ENCODE data around the gene NFRKB.
"Not testable (repeated sequence)": the region's sequence is repeated elsewhere in the genome, so short reads cannot be mapped to it uniquely, and the experiment has no call there.

The NFRKB gene

GRCh38 chr11:129855086-129855485 is 40.3 kb downstream of the NFRKB start:
- H3K4me3 ChIP-seq (ENCODE audit: low read length): no peak overlapping the region
- DNase-seq (ENCODE audit: low read depth): no peak
- no peak for TF ChIP-seq CTCF (conservative IDR thresholded peaks at IDR 0.05; ENCODE audit: low read length)

GRCh38 chr11:129854232-129854805 is 41.1 kb downstream of the NFRKB start:
- no peak for TF ChIP-seq CTCF (conservative IDR thresholded peaks at IDR 0.05; ENCODE audit: low read length)
- no peak overlapping the region for H3K4me3 ChIP-seq (ENCODE audit: low read length)
- DNase-seq (ENCODE audit: low read depth): no peak

- TF ChIP-seq CTCF (conservative IDR thresholded peaks at IDR 0.05; ENCODE audit: low read length): no peak
- no peak overlapping the region for H3K4me3 ChIP-seq (ENCODE audit: low read length)
- no peak for DNase-seq (ENCODE audit: low read depth)
Measured at GRCh38 chr11:129853518-129854231, 41.7 kb downstream of the NFRKB start.

- no peak for TF ChIP-seq CTCF (conservative IDR thresholded peaks at IDR 0.05; ENCODE audit: low read length)
- DNase-seq (ENCODE audit: low read depth): peak; percentile 36
- H3K4me3 ChIP-seq (ENCODE audit: low read length): no peak overlapping the region
Measured at GRCh38 chr11:129852125-129852740, 43.1 kb downstream of the NFRKB start.

- DNase-seq (ENCODE audit: low read depth): no peak
- no peak for TF ChIP-seq CTCF (conservative IDR thresholded peaks at IDR 0.05; ENCODE audit: low read length)
- H3K4me3 ChIP-seq (ENCODE audit: low read length): no peak overlapping the region
Measured at GRCh38 chr11:129849447-129850130, 45.8 kb downstream of the NFRKB start.

GRCh38 chr11:129847361-129847760 is 48.0 kb downstream of the NFRKB start:
- not testable (repeated sequence) for H3K4me3 ChIP-seq (ENCODE audit: low read length); DNase-seq (ENCODE audit: low read depth)

GRCh38 chr11:129846508-129847335 is 48.7 kb downstream of the NFRKB start:
- no peak for TF ChIP-seq CTCF (conservative IDR thresholded peaks at IDR 0.05; ENCODE audit: low read length)
- peak; percentile 96 for DNase-seq (ENCODE audit: low read depth)
- no peak overlapping the region for H3K4me3 ChIP-seq (ENCODE audit: low read length)
